Right renal pelvis (tissue), 4 donors: ENCODE data around the gene PKD2L2. TPM values are rescaled to one million over a fixed set of nuclear protein-coding genes. Genes with fewer than 3 reads are reported as not detected.
"Not testable (repeated sequence)": the region's sequence is repeated elsewhere in the genome, so short reads cannot be mapped to it uniquely, and the experiment has no call there.

Source experiments
- DNase-seq, 4 donors: peaks; one replicate each; pipeline ENCODE4 v3.0.0-alpha.2; 2013; ENCODE audit warnings: low read depth in 4 of 4, low spot score in 3 of 4, missing footprints in 1 of 4
- polyA plus RNA-seq, 4 donors: library from polyadenylated mRNA; unstranded; fragments of 120-200 nt; gene quantifications; one replicate each; pipeline ENCODE4 v1.2.1, GENCODE V29; 2013; ENCODE audit not compliant: insufficient read length in 4 of 4

PKD2L2 gene
- polyA plus RNA-seq, 4 donors: 0.25 to 0.41 (median 0.31) TPM

DNA sequence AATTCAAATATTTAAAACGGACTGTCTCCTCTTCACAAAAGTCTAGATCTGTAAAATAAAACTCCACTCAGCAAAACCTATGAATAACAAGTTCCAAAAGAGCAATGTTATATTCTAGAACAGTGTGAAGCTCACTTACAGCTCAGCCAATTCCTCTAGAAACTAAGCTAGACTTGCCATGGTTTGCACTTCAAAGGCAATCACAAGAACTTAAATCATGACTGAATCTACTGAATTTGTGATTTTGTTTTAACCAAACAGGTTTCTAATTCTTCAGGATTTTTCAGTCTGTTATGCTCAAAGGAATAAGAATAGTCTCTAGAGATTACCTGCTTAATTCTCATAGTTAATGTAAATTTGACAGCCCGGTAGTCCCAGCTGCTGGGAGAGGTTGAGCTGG is 1.4 kb upstream of the PKD2L2 start:
- no peak for DNase-seq

DNA sequence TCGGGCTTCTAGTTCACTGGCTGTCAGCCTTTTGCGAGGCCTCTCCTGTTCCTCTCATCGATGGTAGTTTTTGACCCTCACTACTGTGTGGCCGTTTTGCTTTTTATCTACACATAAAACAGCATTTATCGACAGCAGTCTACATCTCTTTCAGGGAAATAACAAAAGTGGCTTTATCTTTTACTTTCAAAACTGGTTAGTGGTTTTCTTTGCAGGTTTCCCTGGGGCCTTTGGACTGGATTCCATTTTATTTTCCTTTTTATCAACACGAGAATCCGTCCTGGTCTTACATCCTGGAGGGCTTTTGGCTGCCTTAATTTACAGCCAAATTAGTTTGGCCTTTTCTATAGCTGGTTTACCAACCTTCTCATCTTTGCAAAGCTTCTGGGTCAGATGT is 793 bp upstream of the PKD2L2 start:
- no peak for DNase-seq

GRCh38 chr5:137890845-137891244 is 1.6 kb downstream of the PKD2L2 start:
- DNase-seq: no peak

DNA sequence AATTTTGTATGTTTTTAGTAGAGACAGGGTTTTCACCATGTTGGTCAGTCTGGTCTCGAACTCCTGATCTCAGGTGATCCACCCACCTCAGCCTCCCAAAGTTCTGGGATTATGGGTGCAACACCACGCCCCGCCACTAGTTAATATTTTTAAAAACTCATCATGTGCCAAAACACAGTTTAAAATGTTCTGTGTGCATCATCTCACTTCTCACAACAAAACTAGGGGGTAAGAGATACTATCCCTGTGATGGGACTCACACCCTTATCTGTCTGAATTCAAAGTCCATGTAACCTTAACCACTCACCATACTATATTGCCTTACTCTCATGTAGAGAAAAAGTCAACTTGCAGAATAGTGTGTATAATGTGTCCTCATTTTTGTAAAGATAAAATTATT is 2.6 kb downstream of the PKD2L2 start:
- no peak for DNase-seq

- no peak for DNase-seq
Observed at GRCh38 chr5:137894586-137894985, 5.3 kb downstream of the PKD2L2 start.

DNA sequence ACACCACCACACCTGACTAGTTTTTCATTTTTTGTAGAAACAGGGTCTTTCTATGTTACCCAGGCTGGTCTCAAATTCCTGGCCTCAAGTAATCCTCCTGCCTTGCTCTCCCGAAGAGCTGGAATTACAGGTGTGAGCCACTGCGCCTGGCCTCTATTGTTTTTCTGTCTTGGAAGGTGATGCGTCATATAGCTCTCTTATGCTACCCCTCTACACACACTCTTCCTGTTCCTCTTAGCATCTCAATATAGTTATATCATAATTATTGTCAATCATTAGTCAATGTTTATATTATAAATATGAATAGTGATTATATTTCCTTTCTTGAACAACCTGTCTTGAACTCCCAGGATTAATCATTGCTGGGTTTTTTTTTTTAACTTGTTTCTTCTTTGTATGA is 7.3 kb downstream of the PKD2L2 start:
- DNase-seq: no peak

GRCh38 chr5:137899493-137899892 is 10.2 kb downstream of the PKD2L2 start:
- DNase-seq: no peak

DNA sequence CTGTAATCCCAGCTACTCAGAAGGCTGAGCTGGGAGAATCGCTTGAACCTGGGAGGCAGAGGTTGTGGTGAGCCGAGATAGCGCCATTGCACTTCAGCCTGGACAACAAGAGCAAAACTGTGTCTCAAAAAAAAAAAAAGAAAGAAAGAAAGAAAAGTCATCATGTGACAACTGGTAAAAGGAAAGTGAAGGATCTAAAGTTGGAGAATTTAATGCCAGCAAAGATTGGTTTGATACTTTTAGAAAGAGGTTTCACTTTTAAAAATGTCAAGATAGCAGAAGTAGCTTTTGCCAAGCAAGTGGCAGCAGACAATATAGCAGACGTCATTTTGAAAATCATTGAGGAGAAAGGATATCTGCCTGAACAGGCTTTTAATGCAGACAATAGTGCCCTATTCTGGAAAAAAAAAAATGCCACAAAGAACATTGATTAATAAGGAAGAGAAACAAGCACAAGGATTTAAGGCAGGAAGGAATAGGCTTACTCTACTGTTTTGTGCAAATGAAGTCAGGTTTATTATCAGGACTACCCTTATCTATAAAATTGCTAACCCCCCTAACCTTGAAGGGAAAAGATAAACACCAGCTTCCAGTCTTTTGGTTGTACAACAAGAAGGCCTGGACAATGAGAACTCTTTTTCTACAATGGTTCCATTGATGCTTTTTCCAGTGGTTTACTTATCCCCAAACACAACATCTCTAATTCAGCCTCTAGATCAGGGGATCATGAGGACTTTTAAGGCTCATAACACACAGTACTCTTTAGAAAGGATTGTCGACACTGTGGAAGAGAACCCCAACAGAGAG is 12.0 kb downstream of the PKD2L2 start:
- no peak for DNase-seq

- DNase-seq: no peak
Observed at GRCh38 chr5:137902408-137903133, 13.3 kb downstream of the PKD2L2 start.

- no peak for DNase-seq
Observed at GRCh38 chr5:137914758-137915157, 25.5 kb downstream of the PKD2L2 start.

GRCh38 chr5:137916923-137917322 is 27.7 kb downstream of the PKD2L2 start:
- DNase-seq: no peak

DNA sequence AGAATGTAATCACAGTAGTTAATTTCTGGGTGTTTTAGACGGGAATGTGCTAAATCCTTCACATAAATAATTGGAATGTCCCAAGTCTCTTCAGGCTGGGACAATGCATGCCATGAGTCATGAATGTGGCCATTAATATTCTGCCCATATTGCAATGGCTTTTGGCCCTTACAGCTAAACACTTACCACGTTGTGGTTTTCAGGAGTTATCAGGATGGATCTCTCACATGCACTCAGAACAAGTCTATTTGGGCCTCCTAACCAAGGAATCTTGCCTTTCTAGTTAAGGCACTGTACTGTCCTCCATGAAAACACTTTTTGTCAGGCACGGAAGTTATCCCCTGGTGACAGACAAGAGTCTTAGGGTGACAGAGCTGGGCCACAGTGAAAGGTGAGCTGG is 32.7 kb downstream of the PKD2L2 start:
- no peak for DNase-seq

DNA sequence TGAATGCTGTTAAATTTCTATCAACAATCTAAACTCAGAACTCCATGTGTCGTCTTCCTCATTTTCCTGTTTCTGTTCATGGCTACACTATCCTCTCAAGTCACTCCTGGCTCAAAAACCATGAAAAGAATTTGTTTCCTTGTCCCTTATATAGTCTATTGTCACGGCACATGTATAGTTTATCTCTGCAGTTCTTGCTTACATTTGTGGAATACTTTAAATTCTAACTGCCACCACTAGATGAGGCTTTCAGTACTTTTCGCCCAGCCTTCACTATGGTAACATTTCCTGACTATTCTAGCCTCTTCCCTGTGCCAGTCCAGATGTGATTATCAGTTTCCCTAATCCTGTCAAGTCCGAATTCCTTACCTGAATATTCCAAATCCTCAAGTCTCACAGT is 34.6 kb downstream of the PKD2L2 start:
- DNase-seq: no peak

DNA sequence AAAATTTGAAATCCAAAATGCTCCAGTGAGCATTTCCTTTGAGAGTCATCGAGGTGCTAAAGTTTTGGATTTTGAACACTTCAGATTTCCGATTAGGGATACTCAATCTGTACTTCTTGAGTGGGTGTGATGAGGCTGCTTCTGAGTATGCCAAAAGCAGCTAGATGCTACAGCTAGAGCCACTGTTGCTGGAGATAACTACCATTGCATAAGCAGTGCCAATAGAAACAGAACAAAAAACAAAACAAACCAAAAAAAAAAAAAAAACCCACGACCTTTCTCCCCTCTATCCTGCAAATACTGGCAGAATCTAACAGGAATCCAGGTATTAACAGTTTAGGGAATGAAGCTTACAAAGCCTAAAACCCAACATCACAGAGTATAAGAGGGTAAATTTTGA is 43.5 kb downstream of the PKD2L2 start:
- no peak for DNase-seq

DNA sequence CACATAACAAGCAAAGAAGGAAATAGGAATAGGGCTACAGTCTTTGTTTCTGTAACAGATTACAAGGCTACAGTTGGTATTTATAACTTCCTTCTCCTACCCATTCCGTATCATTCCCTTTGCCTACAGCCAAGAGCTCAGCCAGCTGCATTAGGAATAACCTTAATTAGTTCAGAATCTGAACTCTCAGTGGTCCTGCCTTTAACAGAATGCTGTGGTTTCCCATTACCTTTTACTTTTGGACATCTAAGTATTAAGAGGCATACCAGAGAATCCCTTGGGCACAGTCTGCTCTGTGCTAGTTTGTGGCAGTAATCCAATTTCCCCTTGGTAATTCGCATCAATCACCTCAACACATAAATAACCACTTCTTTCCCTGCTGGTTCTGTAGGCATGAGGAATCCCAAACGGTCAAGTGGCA is 44.2 kb downstream of the PKD2L2 start:
- DNase-seq: no peak

- no peak for DNase-seq
Observed at GRCh38 chr5:137935190-137935589, 45.9 kb downstream of the PKD2L2 start.

DNA sequence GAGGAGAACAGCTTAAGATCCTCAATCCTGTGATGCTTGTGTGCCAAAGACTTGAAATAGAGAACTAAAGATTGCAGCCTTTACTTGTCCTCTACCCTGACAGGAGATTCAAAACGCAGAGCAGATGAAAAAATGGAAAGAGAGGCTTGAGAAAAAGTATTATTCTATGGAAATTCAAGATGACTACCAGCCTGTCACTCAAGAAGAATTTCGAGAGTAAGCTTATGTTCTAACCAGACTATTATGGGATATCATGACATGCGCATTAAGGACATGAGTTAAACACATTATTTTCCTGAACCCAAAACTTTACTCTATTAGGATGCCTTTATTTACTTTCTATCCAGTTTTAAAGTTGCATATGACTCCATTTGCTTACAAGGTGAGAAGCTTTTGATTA is 46.4 kb downstream of the PKD2L2 start:
- no peak for DNase-seq

DNA sequence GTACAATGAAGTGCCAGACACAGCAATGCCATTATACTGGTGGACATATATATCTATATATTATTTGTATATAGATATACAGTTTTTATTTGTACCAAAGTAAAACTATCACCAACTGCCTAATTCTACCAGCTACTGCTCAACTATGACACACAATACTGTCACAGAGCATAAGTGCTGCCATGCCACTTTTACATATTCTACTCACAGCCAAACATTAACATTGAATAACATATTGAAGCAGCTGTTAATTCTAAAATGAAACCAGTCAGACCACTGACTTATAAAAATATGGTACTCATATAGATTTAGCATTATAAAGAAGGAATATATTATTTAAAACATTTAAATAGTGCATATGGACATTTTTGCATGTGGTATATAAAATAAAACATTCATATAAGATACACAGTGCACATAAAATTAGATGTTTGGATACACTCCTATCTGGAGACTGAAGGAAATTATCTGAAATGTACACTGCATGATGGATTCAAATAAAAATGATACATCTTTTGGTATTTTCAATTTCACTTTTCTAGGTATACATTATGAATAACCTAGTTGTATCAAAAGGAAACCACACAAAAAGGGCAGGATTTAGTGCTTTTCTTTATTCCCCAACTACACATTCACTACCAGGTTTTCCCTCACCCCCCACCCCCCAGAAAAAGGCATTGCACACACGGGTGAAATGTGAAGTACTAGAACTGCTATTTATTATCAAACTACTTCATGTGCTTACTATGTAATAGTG is 48.9 kb downstream of the PKD2L2 start:
- DNase-seq: no peak

- no peak for DNase-seq
Observed at GRCh38 chr5:137938751-137939143, 49.5 kb downstream of the PKD2L2 start.

- no peak for DNase-seq
Observed at GRCh38 chr5:137939331-137939730, 50.1 kb downstream of the PKD2L2 start.

- DNase-seq: not testable (repeated sequence)
Observed at GRCh38 chr5:137944280-137944679, 55.0 kb downstream of the PKD2L2 start.
